DND-41 (cell line): ENCODE data around the gene MACROD2.

Experiments
- ATAC-seq: fragments of 200-7000 bp; cut with Tn5 transposase; 3 replicates; pipeline ENCODE4 v1.9.1; 2021; ENCODE audit warnings: low read depth; ENCODE audit not compliant: insufficient read depth
- DNase-seq: peaks from one replicate; pipeline ENCODE4 v3.0.0-alpha.2; 2020
- H2AFZ ChIP-seq: 2 replicates; pipeline ENCODE4 v1.6.0; 2012; ENCODE audit warnings: low read depth, low read length
- H3K27ac ChIP-seq: 2 replicates; pipeline ENCODE4 v1.5.1; 2012; ENCODE audit warnings: low read length, inconsistent platforms
- H3K27me3 ChIP-seq: fragments of 200-600 bp; sonication (generic); 2 replicates; pipeline ENCODE4 v1.6.0; 2012; ENCODE audit warnings: low read length, mild to moderate bottlenecking, inconsistent platforms; ENCODE audit not compliant: insufficient read depth, poor library complexity
- H3K36me3 ChIP-seq: 2 replicates; pipeline ENCODE4 v1.5.1; 2012; ENCODE audit warnings: low read length, inconsistent platforms; ENCODE audit not compliant: insufficient read depth
- H3K4me1 ChIP-seq: 2 replicates; pipeline ENCODE4 v1.5.1; 2012; ENCODE audit warnings: mild to moderate bottlenecking, low read length; ENCODE audit not compliant: insufficient read depth
- H3K4me2 ChIP-seq: 2 replicates; pipeline ENCODE4 v1.6.0; 2012; ENCODE audit warnings: mild to moderate bottlenecking, moderate library complexity, low read length, inconsistent platforms; ENCODE audit not compliant: insufficient read depth
- H3K4me3 ChIP-seq, 2 experiments: fragments of 200-600 bp in 1 of 2; shearing (Covaris generic) in 1 of 2; 2 replicates each; pipeline ENCODE4 v1.5.1; 2012 to 2016; ENCODE audit warnings: inconsistent platforms in 2 of 2, low read length in 2 of 2, mild to moderate bottlenecking in 2 of 2, low read depth in 1 of 2, moderate library complexity in 1 of 2
- H3K79me2 ChIP-seq: 2 replicates; pipeline ENCODE4 v1.6.0; 2012; ENCODE audit warnings: low read length, inconsistent platforms; ENCODE audit not compliant: insufficient read depth
- H3K9ac ChIP-seq: 2 replicates; pipeline ENCODE4 v1.6.0; 2012; ENCODE audit warnings: low read depth, mild to moderate bottlenecking, inconsistent platforms, low read length, moderate library complexity
- H3K9me3 ChIP-seq: 2 replicates; pipeline ENCODE4 v1.5.1; 2012; ENCODE audit warnings: low read length, moderate library complexity, mild to moderate bottlenecking, inconsistent platforms; ENCODE audit not compliant: insufficient read depth, severe bottlenecking
- H4K20me1 ChIP-seq: 2 replicates; pipeline ENCODE4 v1.6.0; 2012; ENCODE audit warnings: low read length; ENCODE audit not compliant: insufficient read depth
- EZH2 ChIP-seq: IDR thresholded peaks from 3 replicates; pipeline ENCODE4 v1.6.1; 2012; ENCODE audit warnings: borderline replicate concordance, low read depth, mild to moderate bottlenecking, moderate library complexity, low read length, inconsistent platforms; ENCODE audit not compliant: severe bottlenecking
- TF ChIP-seq, protein P1 (sequence below): IDR thresholded peaks from 2 replicates; pipeline ENCODE4 v1.5.1; 2012; ENCODE audit warnings: borderline replicate concordance, low read length, moderate library complexity, mild to moderate bottlenecking; ENCODE audit not compliant: poor library complexity, severe bottlenecking; ENCODE audit errors: extremely low read depth

The MACROD2 gene

DNA sequence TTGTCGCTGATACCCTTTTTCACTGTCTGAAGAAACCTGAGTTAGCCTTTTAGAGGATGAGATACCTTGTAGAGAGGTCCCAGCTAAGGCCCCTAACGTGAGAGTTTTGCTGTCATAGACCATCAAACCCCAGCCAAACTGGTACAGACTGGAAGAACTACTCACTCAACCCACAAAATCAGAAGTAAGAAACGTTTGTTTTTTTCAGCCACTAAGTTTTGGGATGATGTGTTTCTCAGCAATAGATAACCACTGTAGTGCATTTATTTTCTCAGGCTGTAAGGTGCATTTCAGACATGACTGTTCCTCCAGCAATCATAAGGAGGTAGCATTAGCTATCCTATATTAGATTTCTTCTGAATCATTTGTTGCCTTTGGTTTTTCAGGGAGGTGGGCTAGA lies 749.4 kb downstream of the MACROD2 start:
- Histone ChIP-seq H3K27me3 (no peaks in the 10 kb centered on the region), H4K20me1 (no peaks in the 10 kb centered on the region), H3K4me1 (no peaks in the 10 kb centered on the region), H3K79me2 (no peaks in the 10 kb centered on the region), H3K27ac (no peak overlapping the region), H2AFZ (no peak overlapping the region), H3K9me3 (no peaks in the 10 kb centered on the region), H3K4me3 (no peak overlapping the region), H3K9ac (no peak overlapping the region), H3K36me3 (no peaks in the 10 kb centered on the region), H3K4me2 (no peak overlapping the region)
- no peak for ATAC-seq
- TF ChIP-seq EZH2 = no peak
- TF ChIP-seq, protein P1, sequence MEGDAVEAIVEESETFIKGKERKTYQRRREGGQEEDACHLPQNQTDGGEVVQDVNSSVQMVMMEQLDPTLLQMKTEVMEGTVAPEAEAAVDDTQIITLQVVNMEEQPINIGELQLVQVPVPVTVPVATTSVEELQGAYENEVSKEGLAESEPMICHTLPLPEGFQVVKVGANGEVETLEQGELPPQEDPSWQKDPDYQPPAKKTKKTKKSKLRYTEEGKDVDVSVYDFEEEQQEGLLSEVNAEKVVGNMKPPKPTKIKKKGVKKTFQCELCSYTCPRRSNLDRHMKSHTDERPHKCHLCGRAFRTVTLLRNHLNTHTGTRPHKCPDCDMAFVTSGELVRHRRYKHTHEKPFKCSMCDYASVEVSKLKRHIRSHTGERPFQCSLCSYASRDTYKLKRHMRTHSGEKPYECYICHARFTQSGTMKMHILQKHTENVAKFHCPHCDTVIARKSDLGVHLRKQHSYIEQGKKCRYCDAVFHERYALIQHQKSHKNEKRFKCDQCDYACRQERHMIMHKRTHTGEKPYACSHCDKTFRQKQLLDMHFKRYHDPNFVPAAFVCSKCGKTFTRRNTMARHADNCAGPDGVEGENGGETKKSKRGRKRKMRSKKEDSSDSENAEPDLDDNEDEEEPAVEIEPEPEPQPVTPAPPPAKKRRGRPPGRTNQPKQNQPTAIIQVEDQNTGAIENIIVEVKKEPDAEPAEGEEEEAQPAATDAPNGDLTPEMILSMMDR = no peak
- no peak for DNase-seq

DNA sequence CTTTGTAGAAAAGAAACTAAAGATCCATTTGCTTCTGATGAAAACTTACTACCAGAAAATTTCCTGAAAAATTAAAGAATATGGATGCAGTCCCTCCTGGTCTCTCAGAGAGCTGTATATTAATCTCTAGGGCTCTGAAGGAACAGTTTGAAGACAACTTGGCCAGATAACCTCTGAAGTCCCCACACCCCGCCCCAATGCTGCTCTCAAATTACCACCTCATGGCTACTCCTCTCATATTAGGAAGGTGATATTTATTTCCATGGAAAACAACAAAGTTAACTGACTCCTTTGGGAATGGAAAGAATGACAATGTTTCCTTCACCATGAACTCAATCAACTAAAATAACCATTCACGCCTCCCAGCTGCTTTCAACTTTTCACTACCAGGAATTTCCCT lies 750.5 kb downstream of the MACROD2 start:
- Histone ChIP-seq H2AFZ (no peak overlapping the region), H3K9ac (no peak overlapping the region), H3K9me3 (no peaks in the 10 kb centered on the region), H3K4me1 (no peaks in the 10 kb centered on the region), H3K79me2 (no peaks in the 10 kb centered on the region), H3K4me3 (no peak overlapping the region), H3K4me2 (no peak overlapping the region), H3K36me3 (no peaks in the 10 kb centered on the region), H3K27ac (no peak overlapping the region), H3K27me3 (no peaks in the 10 kb centered on the region), H4K20me1 (no peaks in the 10 kb centered on the region)
- ATAC-seq = no peak
- TF ChIP-seq EZH2 = no peak
- TF ChIP-seq, protein P1 = no peak
- DNase-seq = no peak

DNA sequence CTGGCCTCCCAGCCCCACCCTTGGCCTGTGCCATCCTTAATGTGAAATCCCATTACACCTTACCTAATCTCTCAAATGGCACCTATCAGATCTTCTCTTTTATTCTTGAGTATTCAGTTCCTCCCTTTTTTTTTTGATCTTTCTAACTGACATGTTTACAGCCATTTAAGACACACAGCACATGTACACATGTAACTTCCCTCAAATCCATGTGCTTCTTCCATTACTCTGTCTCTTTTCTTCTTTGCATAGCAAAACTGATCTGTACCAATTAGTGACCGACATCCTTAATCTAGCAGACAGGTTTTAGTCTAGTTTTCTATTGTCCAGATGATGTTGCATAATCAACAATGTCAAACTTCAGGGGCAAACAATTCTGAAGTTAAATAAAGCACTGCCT lies 755.9 kb downstream of the MACROD2 start:
- Histone ChIP-seq H4K20me1 (no peaks in the 10 kb centered on the region), H3K27me3 (no peaks in the 10 kb centered on the region), H2AFZ (no peak overlapping the region), H3K9ac (no peak overlapping the region), H3K9me3 (no peaks in the 10 kb centered on the region), H3K4me2 (no peak overlapping the region), H3K4me3 (no peak overlapping the region), H3K4me1 (no peaks in the 10 kb centered on the region), H3K79me2 (no peaks in the 10 kb centered on the region), H3K27ac (no peak overlapping the region), H3K36me3 (no peaks in the 10 kb centered on the region)
- ATAC-seq (no peak), DNase-seq (no peak)
- no peak for TF ChIP-seq EZH2
- TF ChIP-seq, protein P1 = no peak

DNA sequence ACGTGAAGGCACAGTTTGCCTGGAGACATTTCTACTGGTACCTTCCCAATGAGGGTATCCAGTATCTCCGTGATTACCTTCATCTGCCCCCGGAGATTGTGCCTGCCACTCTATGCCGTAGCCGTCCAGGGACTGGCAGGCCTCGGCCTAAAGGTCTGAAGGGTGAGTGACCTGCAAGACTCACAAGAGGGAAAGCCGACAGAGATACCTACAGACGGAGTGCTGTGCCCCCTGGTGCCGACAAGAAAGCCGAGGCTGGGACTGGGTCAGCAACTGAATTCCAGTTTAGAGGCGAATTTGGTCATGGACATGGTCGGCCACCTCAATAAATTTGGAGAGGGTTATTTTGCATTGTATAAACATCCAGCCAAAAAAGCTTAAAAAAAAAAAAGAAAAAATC lies 762.4 kb downstream of the MACROD2 start:
- no peak overlapping the region for H3K4me2 ChIP-seq
- TF ChIP-seq EZH2 = no peak
- TF ChIP-seq, protein P1 = no peak
- DNase-seq (no peak), ATAC-seq (no peak)
- no peaks in the 10 kb centered on the region for H3K4me1 ChIP-seq
- H3K9me3 ChIP-seq = no peaks in the 10 kb centered on the region
- no peak overlapping the region for H3K9ac ChIP-seq
- no peaks in the 10 kb centered on the region for H4K20me1 ChIP-seq
- no peak overlapping the region for H2AFZ ChIP-seq
- H3K4me3 ChIP-seq = no peak overlapping the region
- H3K27ac ChIP-seq = no peak overlapping the region
- H3K79me2 ChIP-seq = no peaks in the 10 kb centered on the region
- no peaks in the 10 kb centered on the region for H3K36me3 ChIP-seq
- no peaks in the 10 kb centered on the region for H3K27me3 ChIP-seq
